ENCODE data around the gene IL12RB1.

DNA sequence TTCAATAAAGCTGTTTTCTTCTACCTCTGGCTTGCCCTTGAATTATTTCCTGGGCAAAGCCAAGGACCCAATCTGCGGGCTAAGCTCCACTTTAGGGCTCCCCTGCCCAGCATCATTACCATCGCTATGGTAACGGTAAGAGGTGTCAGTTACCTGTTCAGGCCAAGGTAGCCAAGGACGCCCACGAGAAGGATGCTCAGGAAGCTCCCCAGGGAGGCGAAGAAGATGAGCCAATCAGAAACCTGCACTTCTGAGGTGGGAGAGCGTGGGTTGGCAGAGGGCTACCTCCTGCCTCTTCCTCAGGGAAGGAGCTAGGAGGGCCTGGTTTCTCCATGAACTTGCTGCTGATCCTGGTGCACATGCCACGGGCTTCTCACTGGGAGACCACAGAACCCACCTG, 24.7 kb downstream of the IL12RB1 start:
- TF ChIP-seq CTCF (IDR thresholded peaks at IDR 0.05) = no peak
- no peak for TF ChIP-seq POLR2A (IDR thresholded peaks at IDR 0.05)
